ENCODE measurements around the gene MMADHC.

- TF ChIP-seq CTCF (optimal IDR thresholded peaks at IDR 0.05 in 1 of 3, IDR thresholded peaks at IDR 0.05 in 1 of 3, conservative IDR thresholded peaks at IDR 0.05 in 1 of 3; ENCODE audit: extremely low read depth in 1 of 3, insufficient read depth in 2 of 3, low read length in 3 of 3) (no peak), EZH2 (IDR thresholded peaks at IDR 0.05; ENCODE audit: low read length) (no peak)
Measured at GRCh38 chr2:149552226-149552625, 35.3 kb downstream of the MMADHC start.

Data from keratinocyte (primary cell).